PC-9 (cell line): Measurements from ENCODE around the gene PTPN9.

ENCODE experiments used
- CTCF ChIP-seq: fragments of 200-600 bp; sonication (generic); conservative IDR thresholded peaks from 2 replicates; pipeline ENCODE4 v1.6.1; 2017; ENCODE audit warnings: mixed run types, antibody characterized with exemption, mild to moderate bottlenecking, moderate library complexity
- EZH2 ChIP-seq: fragments of 200-600 bp; sonication (generic); IDR thresholded peaks from 2 replicates; pipeline ENCODE4 v1.8.0; 2017; ENCODE audit warnings: antibody characterized with exemption, low read depth

GRCh38 chr15:75437721-75438120 is 141.4 kb downstream of the PTPN9 start:
- TF ChIP-seq CTCF (no peak), EZH2 (no peak)
